OCI-LY3 (cell line): ENCODE data around the gene NTRK1.

Experiments used
- CTCF ChIP-seq: fragments of 200-600, 300-600 bp; sonication (generic); IDR thresholded peaks from 2 replicates; pipeline ENCODE4 v1.5.1; 2014; ENCODE audit warnings: antibody characterized with exemption, low read length, low read depth
- EZH2phosphoT487 ChIP-seq: fragments of 200-600 bp; shearing (Covaris generic); IDR thresholded peaks from 2 replicates; pipeline ENCODE4 v1.6.1; 2018; ENCODE audit warnings: antibody characterized with exemption, mixed run types, low read depth

GRCh38 chr1:156905651-156906050 lies 45.0 kb downstream of the NTRK1 start:
- no peak for TF ChIP-seq CTCF
- no peak for TF ChIP-seq EZH2phosphoT487
